ENCODE data around the gene GAB2. TPM values are rescaled to one million over a fixed set of nuclear protein-coding genes. Genes with fewer than 3 reads are reported as not detected.

The GAB2 gene
- total RNA-seq, 4 donors from 2014 or later: 8.1 to 18.1 (median 13.4) TPM

- Histone ChIP-seq H3K4me3 (replicated peaks in 1 of 3) (no peak overlapping the region), H3K36me3 (peaks cover 6 to 28% of the 10 kb centered on the region in 2 donors), H3K9me3 (no peaks in the 10 kb centered on the region), H3K4me1 (no peaks in the 10 kb centered on the region), H3K27ac (no peak overlapping the region), H3K27me3 (no peaks in the 10 kb centered on the region)
- TF ChIP-seq POLR2A (IDR thresholded peaks at IDR 0.05) (no peak), CTCF (IDR thresholded peaks at IDR 0.05) (no peak)
- intact Hi-C loops (cut with DNase I): no loop called here
- 96 to 97% methylated on average over 4 of the region's 4 CpGs for WGBS, 2 donors
- no peak for DNase-seq
These were observed 212.4 kb downstream of the GAB2 start for GRCh38 chr11:78205256-78205655.

- H3K4me3 ChIP-seq (replicated peaks in 1 of 3): no peak overlapping the region
- TF ChIP-seq POLR2A (IDR thresholded peaks at IDR 0.05) (no peak), CTCF (IDR thresholded peaks at IDR 0.05) (no peak)
- H3K27ac ChIP-seq: no peak overlapping the region
- WGBS, 2 donors: 86 to 87% methylated on average over 10 of the region's 10 CpGs
- intact Hi-C loops (cut with DNase I): no loop called here
- DNase-seq: no peak
- no peaks in the 10 kb centered on the region for H3K4me1 ChIP-seq
- H3K27me3 ChIP-seq: no peaks in the 10 kb centered on the region
- no peaks in the 10 kb centered on the region for H3K9me3 ChIP-seq
- peaks cover 3 to 19% of the 10 kb centered on the region in 2 donors for H3K36me3 ChIP-seq
These were observed 214.4 kb downstream of the GAB2 start for GRCh38 chr11:78203184-78203583.

- Histone ChIP-seq H3K36me3 (peaks cover 3 to 19% of the 10 kb centered on the region in 2 donors), H3K9me3 (no peaks in the 10 kb centered on the region), H3K27ac (no peak overlapping the region), H3K4me1 (no peaks in the 10 kb centered on the region), H3K4me3 (replicated peaks in 1 of 3) (no peak overlapping the region), H3K27me3 (no peaks in the 10 kb centered on the region)
- no peak for DNase-seq
- no peak for TF ChIP-seq POLR2A (IDR thresholded peaks at IDR 0.05)
- no peak for TF ChIP-seq CTCF (IDR thresholded peaks at IDR 0.05)
- WGBS, 2 donors: 63 to 83% methylated on average over 3 of the region's 3 CpGs
- intact Hi-C loops (cut with DNase I): no loop called here
These were observed 214.9 kb downstream of the GAB2 start for GRCh38 chr11:78202733-78203167.

GRCh38 chr11:78201096-78201818 lies 216.4 kb downstream of the GAB2 start:
- DNase-seq: no peak

More at GRCh38 chr11:78201096-78201818, 216.4 kb downstream of the GAB2 start:
- Histone ChIP-seq H3K4me3 (replicated peaks in 1 of 3) (no peak overlapping the region), H3K27ac (no peak overlapping the region), H3K27me3 (no peaks in the 10 kb centered on the region), H3K9me3 (no peaks in the 10 kb centered on the region), H3K36me3 (peaks cover 3 to 12% of the 10 kb centered on the region in 2 donors), H3K4me1 (no peaks in the 10 kb centered on the region)
- intact Hi-C loops (cut with DNase I): no loop called here
- WGBS, 2 donors: 91 to 95% methylated on average over 9 of the region's 9 CpGs
- no peak for TF ChIP-seq POLR2A (IDR thresholded peaks at IDR 0.05)
- no peak for TF ChIP-seq CTCF (IDR thresholded peaks at IDR 0.05)

Measured in thyroid gland (tissue), 4 donors.